ENCODE results near the gene ANKRD6. TPM values are rescaled to one million over a fixed set of nuclear protein-coding genes. Genes with fewer than 3 reads are reported as not detected.

Gene ANKRD6
- total and polyA plus RNA-seq, 2 experiments from 2014 or later, result 9.3 to 20.9 TPM

GRCh38 chr6:89500611-89501010 lies 67.7 kb downstream of the ANKRD6 start:
- WGBS (ENCODE audit: low lambda C conversion rate, missing lambda C conversion rate), result 56% methylated on average over 3 of the region's 3 CpGs
- TF ChIP-seq, protein P1, sequence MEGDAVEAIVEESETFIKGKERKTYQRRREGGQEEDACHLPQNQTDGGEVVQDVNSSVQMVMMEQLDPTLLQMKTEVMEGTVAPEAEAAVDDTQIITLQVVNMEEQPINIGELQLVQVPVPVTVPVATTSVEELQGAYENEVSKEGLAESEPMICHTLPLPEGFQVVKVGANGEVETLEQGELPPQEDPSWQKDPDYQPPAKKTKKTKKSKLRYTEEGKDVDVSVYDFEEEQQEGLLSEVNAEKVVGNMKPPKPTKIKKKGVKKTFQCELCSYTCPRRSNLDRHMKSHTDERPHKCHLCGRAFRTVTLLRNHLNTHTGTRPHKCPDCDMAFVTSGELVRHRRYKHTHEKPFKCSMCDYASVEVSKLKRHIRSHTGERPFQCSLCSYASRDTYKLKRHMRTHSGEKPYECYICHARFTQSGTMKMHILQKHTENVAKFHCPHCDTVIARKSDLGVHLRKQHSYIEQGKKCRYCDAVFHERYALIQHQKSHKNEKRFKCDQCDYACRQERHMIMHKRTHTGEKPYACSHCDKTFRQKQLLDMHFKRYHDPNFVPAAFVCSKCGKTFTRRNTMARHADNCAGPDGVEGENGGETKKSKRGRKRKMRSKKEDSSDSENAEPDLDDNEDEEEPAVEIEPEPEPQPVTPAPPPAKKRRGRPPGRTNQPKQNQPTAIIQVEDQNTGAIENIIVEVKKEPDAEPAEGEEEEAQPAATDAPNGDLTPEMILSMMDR (IDR thresholded peaks at IDR 0.05; ENCODE audit: poor library complexity), result no peak
- TF ChIP-seq EZH2phosphoT487 (IDR thresholded peaks at IDR 0.05; ENCODE audit: low read depth, severe bottlenecking, unreplicated experiment) (no peak), EZH2 (IDR thresholded peaks at IDR 0.05; ENCODE audit: borderline replicate concordance) (no peak)
- H3K4me1 ChIP-seq (ENCODE audit: insufficient read depth), result peaks cover 19% of the 10 kb centered on the region
- DNase-seq (ENCODE audit: low spot score), result no peak
- no peaks in the 10 kb centered on the region for H3K9me3 ChIP-seq (ENCODE audit: low read depth)
- H3K36me3 ChIP-seq (replicated peaks; ENCODE audit: insufficient read depth, low read depth), result no peaks in the 10 kb centered on the region
- H4K20me1 ChIP-seq (ENCODE audit: insufficient read depth, poor library complexity, severe bottlenecking), result no peaks in the 10 kb centered on the region
- H3K4me3 ChIP-seq, result no peak overlapping the region
- no peaks in the 10 kb centered on the region for H3K9me2 ChIP-seq (replicated peaks; ENCODE audit: insufficient read depth)
- no peaks in the 10 kb centered on the region for H3K79me2 ChIP-seq
- H3K4me2 ChIP-seq, result no peak overlapping the region
- no peak overlapping the region for H3K27ac ChIP-seq
- H2AFZ ChIP-seq, result no peak overlapping the region
- no peaks in the 10 kb centered on the region for H3K27me3 ChIP-seq

- peak overlapping the region; percentile 50 for H3K4me2 ChIP-seq
- WGBS (ENCODE audit: low lambda C conversion rate, missing lambda C conversion rate), result 20% methylated on average over 3 of the region's 3 CpGs
Observed at GRCh38 chr6:89501222-89501621, 68.3 kb downstream of the ANKRD6 start.

DNA sequence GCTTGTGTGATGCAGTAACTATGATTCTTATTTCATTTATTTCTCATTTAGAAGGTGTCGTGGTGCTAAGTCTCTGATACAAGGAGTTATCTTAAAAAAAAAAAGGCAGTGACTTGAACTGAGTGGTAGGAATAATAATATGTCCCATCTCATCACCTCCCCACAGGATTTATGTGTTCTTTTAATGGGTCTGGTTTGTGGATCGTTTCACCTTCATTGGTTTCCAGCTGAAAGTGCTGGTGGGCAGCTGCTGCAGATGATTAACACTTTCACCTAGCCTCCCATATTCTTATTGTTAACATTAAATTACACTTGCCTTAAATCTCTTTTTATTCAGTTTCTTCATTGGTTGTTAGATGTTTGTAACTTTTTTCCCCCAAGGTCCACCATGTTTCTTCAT lies 68.8 kb downstream of the ANKRD6 start:
- H3K9me2 ChIP-seq (replicated peaks; ENCODE audit: insufficient read depth), result no peaks in the 10 kb centered on the region
- H2AFZ ChIP-seq, result no peak overlapping the region
- WGBS (ENCODE audit: low lambda C conversion rate, missing lambda C conversion rate), result 73% methylated on average over 2 of the region's 2 CpGs
- H3K27me3 ChIP-seq, result no peaks in the 10 kb centered on the region
- H3K36me3 ChIP-seq (replicated peaks; ENCODE audit: insufficient read depth, low read depth), result no peaks in the 10 kb centered on the region
- no peaks in the 10 kb centered on the region for H3K9me3 ChIP-seq (ENCODE audit: low read depth)
- no peak for TF ChIP-seq EZH2 (IDR thresholded peaks at IDR 0.05; ENCODE audit: borderline replicate concordance)
- TF ChIP-seq, protein P1 (IDR thresholded peaks at IDR 0.05; ENCODE audit: poor library complexity), result no peak
- no peak for TF ChIP-seq EZH2phosphoT487 (IDR thresholded peaks at IDR 0.05; ENCODE audit: low read depth, severe bottlenecking, unreplicated experiment)
- H3K4me1 ChIP-seq (ENCODE audit: insufficient read depth), result peaks cover 19% of the 10 kb centered on the region
- H3K4me2 ChIP-seq, result peak overlapping the region; percentile 50
- H3K27ac ChIP-seq, result peak overlapping the region; percentile 4
- no peak overlapping the region for H3K4me3 ChIP-seq
- DNase-seq (ENCODE audit: low spot score), result no peak
- no peaks in the 10 kb centered on the region for H4K20me1 ChIP-seq (ENCODE audit: insufficient read depth, poor library complexity, severe bottlenecking)
- no peaks in the 10 kb centered on the region for H3K79me2 ChIP-seq

More at GRCh38 chr6:89501222-89501621, 68.3 kb downstream of the ANKRD6 start:
- H3K36me3 ChIP-seq (replicated peaks; ENCODE audit: insufficient read depth, low read depth), result no peaks in the 10 kb centered on the region
- no peaks in the 10 kb centered on the region for H3K79me2 ChIP-seq
- no peaks in the 10 kb centered on the region for H3K27me3 ChIP-seq
- peaks cover 19% of the 10 kb centered on the region for H3K4me1 ChIP-seq (ENCODE audit: insufficient read depth)
- peak; percentile 33 for DNase-seq (ENCODE audit: low spot score)
- H2AFZ ChIP-seq, result no peak overlapping the region
- H3K27ac ChIP-seq, result peak overlapping the region; percentile 4
- no peak overlapping the region for H3K4me3 ChIP-seq
- H3K9me3 ChIP-seq (ENCODE audit: low read depth), result no peaks in the 10 kb centered on the region
- H4K20me1 ChIP-seq (ENCODE audit: insufficient read depth, poor library complexity, severe bottlenecking), result no peaks in the 10 kb centered on the region
- H3K9me2 ChIP-seq (replicated peaks; ENCODE audit: insufficient read depth), result no peaks in the 10 kb centered on the region
- no peak for TF ChIP-seq EZH2 (IDR thresholded peaks at IDR 0.05; ENCODE audit: borderline replicate concordance)
- no peak for TF ChIP-seq EZH2phosphoT487 (IDR thresholded peaks at IDR 0.05; ENCODE audit: low read depth, severe bottlenecking, unreplicated experiment)
- TF ChIP-seq, protein P1 (IDR thresholded peaks at IDR 0.05; ENCODE audit: poor library complexity), result no peak

- Histone ChIP-seq H3K36me3 (replicated peaks; ENCODE audit: insufficient read depth, low read depth) (no peaks in the 10 kb centered on the region), H3K4me1 (ENCODE audit: insufficient read depth) (peaks cover 29% of the 10 kb centered on the region), H3K27ac (peak overlapping the region; percentile 87), H3K4me2 (no peak overlapping the region), H3K4me3 (no peak overlapping the region), H3K9me2 (replicated peaks; ENCODE audit: insufficient read depth) (no peaks in the 10 kb centered on the region), H3K79me2 (no peaks in the 10 kb centered on the region), H3K27me3 (no peaks in the 10 kb centered on the region), H4K20me1 (ENCODE audit: insufficient read depth, poor library complexity, severe bottlenecking) (no peaks in the 10 kb centered on the region), H3K9me3 (ENCODE audit: low read depth) (no peaks in the 10 kb centered on the region), H2AFZ (no peak overlapping the region)
- WGBS (ENCODE audit: low lambda C conversion rate, missing lambda C conversion rate), result 79% methylated on average over 2 of the region's 2 CpGs
- DNase-seq (ENCODE audit: low spot score), result peak; percentile 55
- TF ChIP-seq EZH2 (IDR thresholded peaks at IDR 0.05; ENCODE audit: borderline replicate concordance) (no peak), EZH2phosphoT487 (IDR thresholded peaks at IDR 0.05; ENCODE audit: low read depth, severe bottlenecking, unreplicated experiment) (no peak)
- TF ChIP-seq, protein P1 (IDR thresholded peaks at IDR 0.05; ENCODE audit: poor library complexity), result no peak
Observed at GRCh38 chr6:89503641-89504040, 70.7 kb downstream of the ANKRD6 start.
